ENCODE results near the gene RNPS1.
"Not testable (repeated sequence)": the region's sequence is repeated elsewhere in the genome, so short reads cannot be mapped to it uniquely, and the experiment has no call there.

Gene RNPS1

GRCh38 chr16:2257726-2258125 is 10.2 kb downstream of the RNPS1 start:
- no peak for DNase-seq (ENCODE audit: low spot score)

- no peak for DNase-seq (ENCODE audit: low spot score)
Measured at GRCh38 chr16:2256531-2257140, 11.3 kb downstream of the RNPS1 start.

GRCh38 chr16:2253293-2253692 is 14.6 kb downstream of the RNPS1 start:
- DNase-seq (ENCODE audit: low spot score): no peak

GRCh38 chr16:2252806-2253148 is 15.1 kb downstream of the RNPS1 start:
- no peak for DNase-seq (ENCODE audit: low spot score)

- DNase-seq (ENCODE audit: low spot score): peak; percentile 85
Measured at GRCh38 chr16:2251296-2252111, 16.4 kb downstream of the RNPS1 start, which contains the start of gene ECI1. TSS of gene ECI1 (minus strand) at chr16:2251587. CDS start at chr16:2251566, 21 bp downstream.

GRCh38 chr16:2250652-2251295 is 17.2 kb downstream of the RNPS1 start:
- peak; percentile 39 for DNase-seq (ENCODE audit: low spot score)

- no peak for DNase-seq (ENCODE audit: low spot score)
Measured at GRCh38 chr16:2246301-2246885, 21.5 kb downstream of the RNPS1 start.

GRCh38 chr16:2244926-2245795 is 22.8 kb downstream of the RNPS1 start:
- DNase-seq (ENCODE audit: low spot score): no peak

GRCh38 chr16:2244301-2244700 is 23.6 kb downstream of the RNPS1 start:
- no peak for DNase-seq (ENCODE audit: low spot score)

- no peak for DNase-seq (ENCODE audit: low spot score)
Measured at GRCh38 chr16:2243781-2244180, 24.1 kb downstream of the RNPS1 start.

GRCh38 chr16:2243031-2243528 is 24.8 kb downstream of the RNPS1 start:
- no peak for DNase-seq (ENCODE audit: low spot score)

GRCh38 chr16:2242598-2242997 is 25.3 kb downstream of the RNPS1 start:
- no peak for DNase-seq (ENCODE audit: low spot score)

GRCh38 chr16:2240331-2240730 is 27.6 kb downstream of the RNPS1 start:
- not testable (repeated sequence) for DNase-seq (ENCODE audit: low spot score)

- no peak for DNase-seq (ENCODE audit: low spot score)
Measured at GRCh38 chr16:2238838-2239675, 28.9 kb downstream of the RNPS1 start.

- no peak for DNase-seq (ENCODE audit: low spot score)
Measured at GRCh38 chr16:2238150-2238837, 29.6 kb downstream of the RNPS1 start.

- no peak for DNase-seq (ENCODE audit: low spot score)
Measured at GRCh38 chr16:2237493-2238149, 30.3 kb downstream of the RNPS1 start.

- no peak for DNase-seq (ENCODE audit: low spot score)
Measured at GRCh38 chr16:2237102-2237482, 30.8 kb downstream of the RNPS1 start.

GRCh38 chr16:2236337-2237101 is 31.4 kb downstream of the RNPS1 start, which contains the start of gene DNASE1L2:
TSS of gene DNASE1L2 (plus strand) at chr16:2236444. CDS start at chr16:2236817, 373 bp downstream.
- DNase-seq (ENCODE audit: low spot score): no peak
